SK-N-MC (cell line): ENCODE measurements around the gene HSP90AB1.

Experiments used
- EZH2 ChIP-seq: fragments of 200-600 bp; sonication (generic); IDR thresholded peaks from one replicate; pipeline ENCODE4 v1.6.1; 2017; ENCODE audit warnings: antibody characterized with exemption
- FOXP2 ChIP-seq: optimal IDR thresholded peaks from 2 replicates; pipeline ENCODE3; 2011; ENCODE audit warnings: mild to moderate bottlenecking, moderate library complexity; ENCODE audit not compliant: insufficient read depth; ENCODE audit errors: extremely low read length, control extremely low read depth
- POLR2AphosphoS5 ChIP-seq: IDR thresholded peaks from 2 replicates; pipeline ENCODE4 v1.6.1; 2012; ENCODE audit warnings: mild to moderate bottlenecking, low read depth, low read length, borderline replicate concordance

- no peak for TF ChIP-seq EZH2
- no peak for TF ChIP-seq POLR2AphosphoS5
- no peak for TF ChIP-seq FOXP2
These were observed 25.5 kb upstream of the HSP90AB1 start for GRCh38 chr6:44221291-44221960.
